H9 (cell line): ENCODE measurements around the gene OBP2B. TPM values are rescaled to one million over a fixed set of nuclear protein-coding genes. Genes with fewer than 3 reads are reported as not detected.

Experiments used
- DNase-seq: peaks from one replicate; pipeline ENCODE4 v3.0.0-alpha.2; 2017
- H2AFZ ChIP-seq: one replicate; pipeline ENCODE4 v1.6.1; 2013; ENCODE audit warnings: mild to moderate bottlenecking, low read length, control low read depth, moderate library complexity
- H2AK5ac ChIP-seq: 2 replicates; pipeline ENCODE4 v1.6.1; 2013; ENCODE audit warnings: low read length, control low read depth, mixed read lengths; ENCODE audit not compliant: insufficient read length
- H2BK120ac ChIP-seq: one replicate; pipeline ENCODE4 v1.6.1; 2013; ENCODE audit warnings: low read depth, mild to moderate bottlenecking, low read length, control low read depth, inconsistent platforms; ENCODE audit not compliant: poor library complexity, severe bottlenecking
- H2BK12ac ChIP-seq: 2 replicates; pipeline ENCODE4 v1.6.1; 2013; ENCODE audit warnings: low read length, control low read depth, mixed read lengths, low read depth; ENCODE audit not compliant: insufficient read length
- H2BK15ac ChIP-seq: 2 replicates; pipeline ENCODE4 v1.6.1; 2013; ENCODE audit warnings: low read depth, low read length, control low read depth
- H2BK20ac ChIP-seq: one replicate; pipeline ENCODE4 v1.6.1; 2013; ENCODE audit warnings: low read depth, mild to moderate bottlenecking, low read length, control low read depth, inconsistent platforms; ENCODE audit not compliant: poor library complexity, severe bottlenecking
- H2BK5ac ChIP-seq: 2 replicates; pipeline ENCODE4 v1.6.1; 2013; ENCODE audit warnings: low read length, control low read depth, mixed read lengths; ENCODE audit not compliant: insufficient read length
- H3K14ac ChIP-seq: 2 replicates; pipeline ENCODE4 v1.6.1; 2013; ENCODE audit warnings: low read length, control low read depth; ENCODE audit not compliant: insufficient read depth
- H3K18ac ChIP-seq: 2 replicates; pipeline ENCODE4 v1.6.1; 2013; ENCODE audit warnings: low read depth, mild to moderate bottlenecking, mixed read lengths, low read length, control low read depth; ENCODE audit not compliant: insufficient read length
- H3K23ac ChIP-seq: 2 replicates; pipeline ENCODE4 v1.6.1; 2013; ENCODE audit warnings: low read length, control low read depth, mixed read lengths, low read depth; ENCODE audit not compliant: insufficient read length
- H3K23me2 ChIP-seq: 2 replicates; pipeline ENCODE4 v1.6.1; 2013; ENCODE audit warnings: low read depth, mild to moderate bottlenecking, mixed read lengths, low read length, control low read depth; ENCODE audit not compliant: insufficient read length, poor library complexity, severe bottlenecking
- H3K27ac ChIP-seq: 2 replicates; pipeline ENCODE4 v1.5.1; 2013; ENCODE audit warnings: low read length, control low read depth, mixed read lengths, low read depth; ENCODE audit not compliant: insufficient read length
- H3K27me3 ChIP-seq: 2 replicates; pipeline ENCODE4 v1.6.1; 2013; ENCODE audit warnings: low read length, control low read depth, inconsistent platforms; ENCODE audit not compliant: insufficient read depth
- H3K4ac ChIP-seq: 2 replicates; pipeline ENCODE4 v1.6.1; 2013; ENCODE audit warnings: low read depth, mild to moderate bottlenecking, control low read depth, inconsistent platforms, low read length, moderate library complexity
- H3K4me1 ChIP-seq: 2 replicates; pipeline ENCODE4 v1.6.1; 2013; ENCODE audit warnings: low read length, control low read depth, inconsistent platforms; ENCODE audit not compliant: insufficient read depth
- H3K4me2 ChIP-seq: 2 replicates; pipeline ENCODE4 v1.6.1; 2013; ENCODE audit warnings: low read length, control low read depth, mixed read lengths; ENCODE audit not compliant: insufficient read length, insufficient read depth
- H3K56ac ChIP-seq: 2 replicates; pipeline ENCODE4 v1.6.1; 2013; ENCODE audit warnings: low read depth, mild to moderate bottlenecking, mixed read lengths, low read length, control low read depth; ENCODE audit not compliant: insufficient read length
- H3K79me1 ChIP-seq: 2 replicates; pipeline ENCODE4 v1.6.1; 2013; ENCODE audit warnings: low read depth, mild to moderate bottlenecking, moderate library complexity, low read length, control low read depth, inconsistent platforms; ENCODE audit not compliant: insufficient read depth, poor library complexity, severe bottlenecking
- H3K79me2 ChIP-seq: 2 replicates; pipeline ENCODE4 v1.6.1; 2013; ENCODE audit warnings: low read length, control low read depth, inconsistent platforms; ENCODE audit not compliant: insufficient read depth
- H3K9ac ChIP-seq: 2 replicates; pipeline ENCODE4 v1.6.1; 2013; ENCODE audit warnings: low read length, control low read depth, mixed read lengths; ENCODE audit not compliant: insufficient read length; ENCODE audit errors: extremely low read depth
- H3K9me3 ChIP-seq: one replicate; pipeline ENCODE4 v1.6.1; 2013; ENCODE audit warnings: low read depth, low read length, inconsistent platforms; ENCODE audit not compliant: control insufficient read depth
- H3T11ph ChIP-seq: one replicate; pipeline ENCODE4 v1.6.1; 2013; ENCODE audit warnings: mild to moderate bottlenecking, low read length, control low read depth, inconsistent platforms
- H4K20me1 ChIP-seq: one replicate; pipeline ENCODE4 v1.6.1; 2013; ENCODE audit not compliant: control insufficient read depth, insufficient read length, insufficient read depth
- H4K5ac ChIP-seq: 2 replicates; pipeline ENCODE4 v1.6.1; 2013; ENCODE audit warnings: low read depth, mild to moderate bottlenecking, mixed read lengths, low read length, control low read depth; ENCODE audit not compliant: insufficient read length
- H4K8ac ChIP-seq: replicated peaks from 2 replicates; pipeline ENCODE4 v1.6.1; 2013; ENCODE audit warnings: low read length, control low read depth, mixed read lengths, low read depth; ENCODE audit not compliant: insufficient read length
- H4K91ac ChIP-seq: 2 replicates; pipeline ENCODE4 v1.6.1; 2013; ENCODE audit warnings: low read depth, mild to moderate bottlenecking, moderate library complexity, mixed read lengths, low read length, control low read depth; ENCODE audit not compliant: insufficient read length
- H3K27ac Mint-ChIP-seq, 3 experiments: 2 replicates in 2 of 3; 3 replicates in 1 of 3; pipeline ENCODE4 v1.8.0; 2020 to 2021; ENCODE audit warnings: mixed read lengths in 3 of 3, mild to moderate bottlenecking in 1 of 3, moderate library complexity in 1 of 3
- H3K27me3 Mint-ChIP-seq: 2 replicates; pipeline ENCODE4 v1.8.0; 2021; ENCODE audit warnings: low read depth, mild to moderate bottlenecking, moderate library complexity, mixed read lengths
- H3K36me3 Mint-ChIP-seq, 3 experiments: 2 replicates in 2 of 3; 3 replicates in 1 of 3; pipeline ENCODE4 v1.8.0; 2020 to 2021; ENCODE audit warnings: low read depth in 3 of 3, mixed read lengths in 3 of 3; ENCODE audit not compliant: insufficient read depth in 1 of 3
- H3K4me1 Mint-ChIP-seq, 2 experiments: 2 replicates each; pipeline ENCODE4 v1.8.0; 2020; ENCODE audit warnings: mixed read lengths in 2 of 2
- H3K4me3 Mint-ChIP-seq, 2 experiments: 2 replicates in 1 of 2; 3 replicates in 1 of 2; pipeline ENCODE4 v1.8.0; 2020 to 2021; ENCODE audit warnings: mild to moderate bottlenecking in 2 of 2, mixed read lengths in 2 of 2, moderate library complexity in 1 of 2
- H3K9me3 Mint-ChIP-seq, 2 experiments: 2 replicates in 1 of 2; 3 replicates in 1 of 2; pipeline ENCODE4 v1.8.0; 2020; ENCODE audit warnings: mild to moderate bottlenecking in 2 of 2, mixed read lengths in 2 of 2, moderate library complexity in 1 of 2
- WGBS: extraction: QIAGEN DNeasy Blood & Tissue Kit; methylation state at CpG from one replicate; pipeline ENCODE4 v1.1.7; 2013; ENCODE audit warnings: missing lambda C conversion rate, low lambda C conversion rate, mixed read lengths; ENCODE audit not compliant: insufficient read length; ENCODE audit errors: extremely low coverage; 5-methylcytosine and 5-hydroxymethylcytosine counted together
- total RNA-seq: library from RNA; stranded (reverse); gene quantifications from 2 replicates; pipeline ENCODE4 v1.2.1, GENCODE V29; 2021
- TF ChIP-seq, protein P1 (sequence below): fragments of 200-600 bp; sonication (generic); conservative IDR thresholded peaks from 3 replicates; pipeline ENCODE4 v1.8.0; 2021; ENCODE audit warnings: antibody characterized with exemption, mild to moderate bottlenecking

Gene OBP2B
- total RNA-seq, 1 experiment from 2014 or later: not detected

DNA sequence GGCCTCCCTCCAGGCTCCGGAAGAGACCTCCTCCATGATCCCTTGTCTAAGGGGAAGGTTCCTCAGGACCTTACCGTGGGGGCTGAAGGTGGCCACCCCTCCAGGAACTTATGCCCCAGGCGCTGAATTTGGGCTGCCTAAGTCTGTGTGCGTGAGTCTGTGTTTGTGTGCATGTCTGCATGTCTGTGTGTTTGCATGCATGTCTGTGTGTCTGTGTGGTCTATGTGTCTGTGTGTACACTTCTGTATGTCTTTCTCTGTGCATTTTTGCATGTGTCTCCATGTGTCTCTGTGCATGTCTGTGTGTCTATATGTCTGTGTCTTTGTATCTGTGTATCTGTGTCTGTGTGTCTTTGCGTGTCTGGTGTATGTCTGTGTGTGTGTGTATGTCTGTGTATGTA is 45.4 kb upstream of the OBP2B start:
- Histone ChIP-seq H3K79me2 (no peaks in the 10 kb centered on the region), H4K8ac (no peak overlapping the region), H3K27me3 (no peaks in the 10 kb centered on the region), H3K56ac (no peak overlapping the region), H3K4ac (no peak overlapping the region), H2AK5ac (no peak overlapping the region), H4K91ac (no peak overlapping the region), H2BK20ac (no peak overlapping the region), H2BK120ac (no peak overlapping the region), H2BK12ac (no peak overlapping the region), H3K9ac (no peak overlapping the region), H2BK5ac (no peak overlapping the region), H3K9me3 (no peaks in the 10 kb centered on the region), H3K18ac (no peak overlapping the region), H3K14ac (no peak overlapping the region; the same call in 1 of the 2 replicates), H2AFZ (no peak overlapping the region), H3K79me1 (no peaks in the 10 kb centered on the region), H2BK15ac (no peak overlapping the region), H3K23ac (no peak overlapping the region), H3K4me1 (no peaks in the 10 kb centered on the region), H3K23me2 (no peaks in the 10 kb centered on the region), H4K5ac (no peak overlapping the region), H4K20me1 (no peaks in the 10 kb centered on the region), H3K27ac (no peak overlapping the region), H3K4me2 (no peak overlapping the region), H3T11ph (no peak overlapping the region)
- TF ChIP-seq, protein P1, sequence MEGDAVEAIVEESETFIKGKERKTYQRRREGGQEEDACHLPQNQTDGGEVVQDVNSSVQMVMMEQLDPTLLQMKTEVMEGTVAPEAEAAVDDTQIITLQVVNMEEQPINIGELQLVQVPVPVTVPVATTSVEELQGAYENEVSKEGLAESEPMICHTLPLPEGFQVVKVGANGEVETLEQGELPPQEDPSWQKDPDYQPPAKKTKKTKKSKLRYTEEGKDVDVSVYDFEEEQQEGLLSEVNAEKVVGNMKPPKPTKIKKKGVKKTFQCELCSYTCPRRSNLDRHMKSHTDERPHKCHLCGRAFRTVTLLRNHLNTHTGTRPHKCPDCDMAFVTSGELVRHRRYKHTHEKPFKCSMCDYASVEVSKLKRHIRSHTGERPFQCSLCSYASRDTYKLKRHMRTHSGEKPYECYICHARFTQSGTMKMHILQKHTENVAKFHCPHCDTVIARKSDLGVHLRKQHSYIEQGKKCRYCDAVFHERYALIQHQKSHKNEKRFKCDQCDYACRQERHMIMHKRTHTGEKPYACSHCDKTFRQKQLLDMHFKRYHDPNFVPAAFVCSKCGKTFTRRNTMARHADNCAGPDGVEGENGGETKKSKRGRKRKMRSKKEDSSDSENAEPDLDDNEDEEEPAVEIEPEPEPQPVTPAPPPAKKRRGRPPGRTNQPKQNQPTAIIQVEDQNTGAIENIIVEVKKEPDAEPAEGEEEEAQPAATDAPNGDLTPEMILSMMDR: no peak
- no peak for DNase-seq
- Mint-ChIP-seq H3K27me3 (peaks cover 33% of the 10 kb centered on the region), H3K9me3 (no peaks in the 10 kb centered on the region), H3K4me1 (peaks cover 11 to 19% of the 10 kb centered on the region in 2 experiments), H3K4me3 (no peak overlapping the region), H3K27ac (no peak overlapping the region), H3K36me3 (no peaks in the 10 kb centered on the region; a peak in 1 of 7 replicates)
- no CpG with 5 or more reads among the region's 5 CpGs for WGBS
